ENCODE measurements around the gene PTPRN2. TPM values are rescaled to one million over a fixed set of nuclear protein-coding genes. Genes with fewer than 3 reads are reported as not detected.

Gene PTPRN2
- total and polyA plus RNA-seq, 9 of the 15 experiments (the other 6 are each of a cell fraction or from before 2014, with no cell fraction given), result not detected

DNA sequence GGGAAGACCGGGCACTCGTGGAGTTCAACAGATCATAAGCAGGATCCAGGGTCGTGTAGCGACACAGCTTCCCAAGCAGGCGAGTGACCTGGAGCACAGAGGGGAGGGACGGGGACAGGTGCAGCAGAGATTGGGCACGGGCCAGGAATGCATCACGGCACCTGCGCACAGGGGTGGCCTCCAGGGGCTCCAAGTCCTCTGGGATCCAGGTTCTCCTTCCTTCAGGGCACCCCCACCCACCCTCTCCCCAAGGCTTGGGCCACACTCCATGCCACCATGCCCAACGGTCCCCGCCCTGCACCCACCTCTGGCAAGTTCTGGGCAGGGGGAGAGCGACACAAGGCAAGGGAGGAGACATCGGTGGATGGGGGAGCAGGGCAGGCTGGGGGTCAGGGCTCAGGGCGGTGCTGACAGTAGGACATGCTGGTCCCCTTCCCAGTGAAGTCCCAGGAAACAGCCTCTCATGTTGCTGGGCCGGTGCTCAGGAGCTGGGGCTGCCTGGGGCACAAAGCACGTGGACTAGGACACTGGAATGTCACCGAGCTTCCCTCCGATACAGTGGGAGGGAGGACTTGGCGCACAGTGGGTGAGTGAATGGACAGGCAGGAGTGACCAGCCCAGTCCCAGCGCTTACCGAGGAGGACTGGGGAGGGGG is 597.3 kb downstream of the PTPRN2 start:
- H3K79me2 ChIP-seq (ENCODE audit: control insufficient read depth, insufficient read depth, low read length), result no peaks in the 10 kb centered on the region
- H3K4me2 ChIP-seq (ENCODE audit: insufficient read depth, low read length), result no peak overlapping the region
- H3K4me1 ChIP-seq (replicated peaks in 1 of 2; ENCODE audit: control insufficient read depth in 2 of 2, insufficient read depth in 2 of 2, low read length in 2 of 2), result no peaks in the 10 kb centered on the region
- H3K27me3 ChIP-seq (ENCODE audit: control insufficient read depth in 2 of 2, insufficient read depth in 2 of 2, low read length in 2 of 2), result peaks cover 47 to 89% of the 10 kb centered on the region in 2 experiments
- in situ Hi-C loops (cut with MboI), result no loop called here
- no TSS peak for BruUV-seq (replicated peaks)
- ChIA-PET CTCF (ENCODE audit: low intra/inter-chr PET ratio) (no interaction called here), POLR2A (no interaction called here)
- WGBS (ENCODE audit: insufficient coverage, low coverage, missing lambda C conversion rate), result 2% methylated on average over 21 of the region's 21 CpGs
- H2AFZ ChIP-seq (ENCODE audit: low read depth, low read length), result no peak overlapping the region
- no peaks in the 10 kb centered on the region for H3K9me1 ChIP-seq (ENCODE audit: control insufficient read depth, insufficient read depth, low read length)
- FAIRE-seq (no peak), DNase-seq (ENCODE audit: extremely low read depth in 1 of 4, low spot score in 3 of 4) (no peak), ATAC-seq (no peak)
- H3K27ac ChIP-seq (ENCODE audit: extremely low read depth, low read depth, low read length), result no peak overlapping the region
- no peak overlapping the region for H3K4me3 ChIP-seq
- intact Hi-C loops (cut with micrococcal nuclease), result no loop called here
- no peaks in the 10 kb centered on the region for H3K36me3 ChIP-seq (ENCODE audit: control insufficient read depth, insufficient read depth, low read length)
- TF ChIP-seq CHD4 (IDR thresholded peaks at IDR 0.05; ENCODE audit: insufficient read depth, insufficient replicate concordance, low read depth, low read length, poor library complexity, severe bottlenecking) (no peak), SRSF9 (IDR thresholded peaks at IDR 0.05; ENCODE audit: borderline replicate concordance, low read depth, low read length) (no peak)
- no peaks in the 10 kb centered on the region for H3K9me3 ChIP-seq (replicated peaks; ENCODE audit: control insufficient read depth, insufficient read depth, low read depth, low read length)
- peaks cover 18% of the 10 kb centered on the region for H4K20me1 ChIP-seq (replicated peaks; ENCODE audit: control insufficient read depth, insufficient read depth, low read length)
- H3K9ac ChIP-seq (ENCODE audit: insufficient read depth in 1 of 2, low read depth in 2 of 2, low read length in 2 of 2), result no peak overlapping the region; a peak in 1 of 4 replicates

DNA sequence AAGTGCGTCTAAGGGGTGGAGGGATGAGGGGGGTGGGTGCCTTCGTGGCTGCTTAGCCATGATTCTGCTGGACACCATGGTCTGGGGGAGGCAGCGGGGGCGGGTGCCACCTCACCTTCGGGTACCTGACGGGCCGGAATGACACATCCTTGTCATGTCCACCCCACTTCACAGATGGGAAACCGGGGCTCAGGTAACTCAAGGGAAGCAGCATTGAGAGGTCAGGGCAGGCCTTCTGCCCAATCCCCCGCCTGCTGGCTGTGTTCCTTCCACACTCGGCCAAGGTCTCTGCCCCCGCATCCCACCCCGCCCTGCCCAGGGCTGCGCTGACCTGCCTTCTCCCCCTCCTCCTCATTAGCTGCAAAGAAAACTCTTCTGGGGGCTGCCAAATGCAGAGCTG is 598.0 kb downstream of the PTPRN2 start:
- CTCF ChIA-PET (ENCODE audit: low intra/inter-chr PET ratio), result no interaction called here
- TF ChIP-seq KAT2B (IDR thresholded peaks at IDR 0.05; ENCODE audit: low read depth, low read length) (no peak), SRSF7 (optimal IDR thresholded peaks at IDR 0.05; ENCODE audit: low read depth, low read length) (no peak), CREB1 (IDR thresholded peaks at IDR 0.05) (no peak), CREB1 (CRISPR knock-in tag; IDR thresholded peaks at IDR 0.05) (no peak), POLR2H (tag; IDR thresholded peaks at IDR 0.05; ENCODE audit: low read depth) (no peak), NFE2 (IDR thresholded peaks at IDR 0.05; ENCODE audit: low read depth) (no peak), NR2C2 (CRISPR knock-in tag; IDR thresholded peaks at IDR 0.05) (no peak), NR2C2 (tag; IDR thresholded peaks at IDR 0.05) (no peak)
- TF ChIP-seq, protein P1, sequence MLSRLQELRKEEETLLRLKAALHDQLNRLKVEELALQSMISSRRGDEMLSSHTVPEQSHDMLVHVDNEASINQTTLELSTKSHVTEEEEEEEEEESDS (CRISPR knock-in tag; IDR thresholded peaks at IDR 0.05), result no peak
- TF ChIP-seq, protein P2, sequence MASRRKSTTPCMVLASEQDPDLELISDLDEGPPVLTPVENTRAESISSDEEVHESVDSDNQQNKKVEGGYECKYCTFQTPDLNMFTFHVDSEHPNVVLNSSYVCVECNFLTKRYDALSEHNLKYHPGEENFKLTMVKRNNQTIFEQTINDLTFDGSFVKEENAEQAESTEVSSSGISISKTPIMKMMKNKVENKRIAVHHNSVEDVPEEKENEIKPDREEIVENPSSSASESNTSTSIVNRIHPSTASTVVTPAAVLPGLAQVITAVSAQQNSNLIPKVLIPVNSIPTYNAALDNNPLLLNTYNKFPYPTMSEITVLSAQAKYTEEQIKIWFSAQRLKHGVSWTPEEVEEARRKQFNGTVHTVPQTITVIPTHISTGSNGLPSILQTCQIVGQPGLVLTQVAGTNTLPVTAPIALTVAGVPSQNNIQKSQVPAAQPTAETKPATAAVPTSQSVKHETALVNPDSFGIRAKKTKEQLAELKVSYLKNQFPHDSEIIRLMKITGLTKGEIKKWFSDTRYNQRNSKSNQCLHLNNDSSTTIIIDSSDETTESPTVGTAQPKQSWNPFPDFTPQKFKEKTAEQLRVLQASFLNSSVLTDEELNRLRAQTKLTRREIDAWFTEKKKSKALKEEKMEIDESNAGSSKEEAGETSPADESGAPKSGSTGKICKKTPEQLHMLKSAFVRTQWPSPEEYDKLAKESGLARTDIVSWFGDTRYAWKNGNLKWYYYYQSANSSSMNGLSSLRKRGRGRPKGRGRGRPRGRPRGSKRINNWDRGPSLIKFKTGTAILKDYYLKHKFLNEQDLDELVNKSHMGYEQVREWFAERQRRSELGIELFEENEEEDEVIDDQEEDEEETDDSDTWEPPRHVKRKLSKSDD (conservative IDR thresholded peaks at IDR 0.05; ENCODE audit: low read length), result no peak

More for the DNA sequence above, 598.0 kb downstream of the PTPRN2 start:
- H3K9me1 ChIP-seq (ENCODE audit: control insufficient read depth, insufficient read depth, low read length), result no peaks in the 10 kb centered on the region
- H3K36me3 ChIP-seq (ENCODE audit: control insufficient read depth, insufficient read depth, low read length), result no peaks in the 10 kb centered on the region
- H3K4me2 ChIP-seq (ENCODE audit: insufficient read depth, low read length), result no peak overlapping the region
- no peaks in the 10 kb centered on the region for H3K9me3 ChIP-seq (replicated peaks; ENCODE audit: control insufficient read depth, insufficient read depth, low read depth, low read length)
- intact Hi-C loops (cut with micrococcal nuclease) (no loop called here), in situ Hi-C loops (cut with MboI) (no loop called here)
- no TSS peak for BruUV-seq (replicated peaks)
- WGBS (ENCODE audit: insufficient coverage, low coverage, missing lambda C conversion rate), result 1% methylated on average over 10 of the region's 13 CpGs
- peaks cover 20% of the 10 kb centered on the region; the same call in 1 of the 2 replicates for H4K20me1 ChIP-seq (replicated peaks; ENCODE audit: control insufficient read depth, insufficient read depth, low read length)
- H3K27ac ChIP-seq (ENCODE audit: extremely low read depth, low read depth, low read length), result no peak overlapping the region
- ATAC-seq (no peak), DNase-seq (ENCODE audit: extremely low read depth in 1 of 4, low spot score in 3 of 4) (no peak), FAIRE-seq (no peak)
- H3K79me2 ChIP-seq (ENCODE audit: control insufficient read depth, insufficient read depth, low read length), result no peaks in the 10 kb centered on the region
- no peak overlapping the region for H2AFZ ChIP-seq (ENCODE audit: low read depth, low read length)
- H3K9ac ChIP-seq (ENCODE audit: insufficient read depth in 1 of 2, low read depth in 2 of 2, low read length in 2 of 2), result no peak overlapping the region
- H3K4me3 ChIP-seq, result no peak overlapping the region
- H3K27me3 ChIP-seq (ENCODE audit: control insufficient read depth in 2 of 2, insufficient read depth in 2 of 2, low read length in 2 of 2), result peaks cover 42 to 86% of the 10 kb centered on the region in 2 experiments
- POLR2A ChIA-PET, result no interaction called here
- no peaks in the 10 kb centered on the region for H3K4me1 ChIP-seq (replicated peaks in 1 of 2; ENCODE audit: control insufficient read depth in 2 of 2, insufficient read depth in 2 of 2, low read length in 2 of 2)
